ENCODE results near the gene VPS52. TPM values are rescaled to one million over a fixed set of nuclear protein-coding genes. Genes with fewer than 3 reads are reported as not detected.
"Not testable (repeated sequence)": the region's sequence is repeated elsewhere in the genome, so short reads cannot be mapped to it uniquely, and the experiment has no call there.

The VPS52 gene
- polyA plus RNA-seq, 4 donors: 23.8 to 60.3 (median 48.0) TPM

DNA sequence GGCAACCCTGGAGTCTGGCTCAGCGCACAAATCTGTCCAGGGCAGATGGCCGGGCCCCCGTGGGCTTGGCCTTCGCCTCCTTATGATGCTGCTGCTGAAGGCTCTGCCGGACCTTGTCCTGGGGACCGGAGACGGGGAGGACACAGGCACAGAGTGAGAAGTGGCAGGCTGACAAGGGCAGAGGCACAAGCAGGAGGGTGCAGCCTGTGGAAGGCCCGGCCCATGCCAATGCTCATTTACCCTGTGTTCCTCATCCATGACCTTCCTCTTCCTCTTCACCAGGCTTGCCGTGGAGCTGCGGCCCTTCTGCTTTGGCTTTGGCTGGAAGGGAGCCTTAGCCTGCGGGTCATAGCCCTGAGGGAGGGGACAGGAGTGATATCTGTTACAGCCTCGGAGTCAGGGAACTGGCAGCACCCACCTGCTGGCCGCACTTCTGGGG, 7.6 kb upstream of the VPS52 start:
- Histone ChIP-seq H3K9me3 (ENCODE audit: control insufficient read depth in 2 of 2, insufficient read depth in 1 of 2, low read depth in 1 of 2, low read length in 1 of 2) (no peaks in the 10 kb centered on the region), H3K4me3 (ENCODE audit: low read depth in 1 of 3, low read length in 3 of 3) (no peak overlapping the region), H3K27ac (ENCODE audit: low read depth in 1 of 3, low read length in 2 of 3) (no peak overlapping the region), H3K4me1 (ENCODE audit: control insufficient read depth in 3 of 3, insufficient read depth in 2 of 3, low read depth in 1 of 3, low read length in 2 of 3) (peaks cover 0 to 32% (median 0%) of the 10 kb centered on the region in 3 donors), H3K36me3 (ENCODE audit: control insufficient read depth in 3 of 3, insufficient read depth in 2 of 3, low read depth in 1 of 3, low read length in 3 of 3) (peaks cover 4 to 88% (median 11%) of the 10 kb centered on the region in 3 donors), H3K27me3 (ENCODE audit: control insufficient read depth in 3 of 3, insufficient read depth in 3 of 3, low read length in 3 of 3) (no peaks in the 10 kb centered on the region)
- FAIRE-seq (no peak), DNase-seq (no peak)
- 67 to 78% (median 76%) methylated on average over 13 of the region's 13 CpGs for WGBS, 3 donors

DNA sequence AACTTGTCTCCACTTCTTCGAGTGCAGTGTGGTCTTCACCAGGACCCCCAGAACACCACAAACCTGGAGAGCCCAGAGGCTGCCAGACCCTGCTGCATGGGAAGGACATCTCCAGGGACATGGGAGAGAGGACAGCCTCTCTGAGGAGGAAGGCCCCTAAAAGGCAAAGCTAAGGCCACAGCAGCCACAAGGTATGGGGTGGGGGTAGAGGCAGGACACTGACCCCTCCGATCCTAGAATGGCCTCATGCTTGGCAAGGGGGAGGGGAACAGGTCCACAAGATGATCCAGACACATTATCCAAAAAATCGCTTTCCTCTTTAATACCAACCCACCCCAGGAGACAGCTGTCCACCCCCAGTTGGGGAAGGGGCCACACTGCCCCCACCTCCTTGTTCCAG, 7.1 kb upstream of the VPS52 start:
- Histone ChIP-seq H3K9me3 (ENCODE audit: control insufficient read depth in 2 of 2, insufficient read depth in 1 of 2, low read depth in 1 of 2, low read length in 1 of 2) (no peaks in the 10 kb centered on the region), H3K27me3 (ENCODE audit: control insufficient read depth in 3 of 3, insufficient read depth in 3 of 3, low read length in 3 of 3) (no peaks in the 10 kb centered on the region), H3K27ac (ENCODE audit: low read depth in 1 of 3, low read length in 2 of 3) (no peak overlapping the region), H3K36me3 (ENCODE audit: control insufficient read depth in 3 of 3, insufficient read depth in 2 of 3, low read depth in 1 of 3, low read length in 3 of 3) (peaks cover 4 to 88% (median 8%) of the 10 kb centered on the region in 3 donors), H3K4me1 (ENCODE audit: control insufficient read depth in 3 of 3, insufficient read depth in 2 of 3, low read depth in 1 of 3, low read length in 2 of 3) (peaks cover 0 to 37% (median 0%) of the 10 kb centered on the region in 3 donors), H3K4me3 (ENCODE audit: low read depth in 1 of 3, low read length in 3 of 3) (no peak overlapping the region)
- WGBS, 3 donors: 84 to 92% (median 91%) methylated on average over 3 of the region's 3 CpGs
- FAIRE-seq (no peak), DNase-seq (no peak)

DNA sequence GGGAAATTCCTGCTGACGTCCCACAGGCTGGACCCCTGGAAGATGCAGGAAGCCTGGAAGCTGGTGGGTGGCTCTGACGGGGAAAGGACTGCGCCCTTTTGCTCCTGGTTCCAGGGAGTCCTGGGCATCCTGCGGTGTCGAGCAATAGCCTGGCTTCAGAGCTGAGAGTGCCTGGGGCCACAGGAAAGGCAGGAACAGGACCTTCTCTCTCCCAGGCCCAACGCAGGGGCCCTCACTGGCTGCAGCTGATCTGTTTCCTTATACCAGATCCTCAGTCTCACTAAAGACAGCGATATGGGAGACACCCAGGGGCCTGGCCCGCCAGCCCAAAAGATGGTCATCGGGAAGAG, 6.7 kb upstream of the VPS52 start:
- DNase-seq: no peak
- H3K27me3 ChIP-seq (ENCODE audit: control insufficient read depth in 3 of 3, insufficient read depth in 3 of 3, low read length in 3 of 3): no peaks in the 10 kb centered on the region
- no peaks in the 10 kb centered on the region for H3K9me3 ChIP-seq (ENCODE audit: control insufficient read depth in 2 of 2, insufficient read depth in 1 of 2, low read depth in 1 of 2, low read length in 1 of 2)
- peaks cover 4 to 86% (median 7%) of the 10 kb centered on the region in 3 donors for H3K36me3 ChIP-seq (ENCODE audit: control insufficient read depth in 3 of 3, insufficient read depth in 2 of 3, low read depth in 1 of 3, low read length in 3 of 3)
- peak overlapping the region in 1 of 3 donors; percentile 91 for H3K27ac ChIP-seq (ENCODE audit: low read depth in 1 of 3, low read length in 2 of 3)
- H3K4me3 ChIP-seq (ENCODE audit: low read depth in 1 of 3, low read length in 3 of 3): peak overlapping the region in 1 of 3 donors; percentile 62
- WGBS, 3 donors: 74 to 80% (median 79%) methylated on average over 9 of the region's 9 CpGs
- H3K4me1 ChIP-seq (ENCODE audit: control insufficient read depth in 3 of 3, insufficient read depth in 2 of 3, low read depth in 1 of 3, low read length in 2 of 3): peaks cover 0 to 40% (median 1%) of the 10 kb centered on the region in 3 donors
- no peak for FAIRE-seq

DNA sequence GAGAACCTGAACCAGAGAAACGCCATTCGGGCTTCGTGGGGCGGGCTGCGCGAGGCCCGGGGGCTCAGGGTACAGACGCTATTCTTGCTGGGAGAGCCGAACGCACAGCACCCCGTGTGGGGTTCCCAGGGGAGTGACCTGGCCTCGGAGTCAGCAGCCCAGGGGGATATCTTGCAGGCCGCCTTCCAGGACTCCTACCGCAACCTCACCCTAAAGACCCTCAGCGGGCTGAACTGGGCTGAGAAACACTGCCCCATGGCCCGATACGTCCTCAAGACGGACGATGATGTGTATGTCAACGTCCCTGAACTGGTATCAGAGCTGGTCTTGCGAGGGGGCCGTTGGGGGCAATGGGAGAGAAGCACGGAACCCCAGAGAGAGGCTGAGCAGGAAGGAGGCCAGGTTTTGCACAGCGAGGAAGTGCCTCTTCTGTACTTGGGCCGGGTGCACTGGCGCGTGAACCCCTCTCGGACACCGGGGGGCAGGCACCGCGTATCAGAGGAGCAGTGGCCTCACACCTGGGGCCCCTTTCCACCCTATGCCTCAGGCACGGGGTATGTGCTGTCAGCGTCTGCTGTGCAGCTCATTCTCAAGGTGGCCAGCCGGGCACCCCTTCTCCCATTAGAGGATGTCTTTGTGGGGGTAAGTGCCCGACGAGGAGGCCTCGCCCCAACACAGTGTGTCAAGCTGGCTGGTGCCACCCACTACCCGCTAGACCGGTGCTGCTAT, 6.2 kb upstream of the VPS52 start:
- no peaks in the 10 kb centered on the region for H3K27me3 ChIP-seq (ENCODE audit: control insufficient read depth in 3 of 3, insufficient read depth in 3 of 3, low read length in 3 of 3)
- H3K36me3 ChIP-seq (ENCODE audit: control insufficient read depth in 3 of 3, insufficient read depth in 2 of 3, low read depth in 1 of 3, low read length in 3 of 3): peaks cover 4 to 83% (median 7%) of the 10 kb centered on the region in 3 donors
- 41 to 55% (median 47%) methylated on average over 38 to 39 of the region's 39 CpGs for WGBS, 3 donors
- H3K27ac ChIP-seq (ENCODE audit: low read depth in 1 of 3, low read length in 2 of 3): peak overlapping the region; percentile 69 to 91 (median 89)
- no peak for FAIRE-seq
- H3K4me3 ChIP-seq (ENCODE audit: low read depth in 1 of 3, low read length in 3 of 3): peak overlapping the region; percentile 61 to 75 (median 62)
- DNase-seq: peak in 1 of 2 donors; percentile 21
- H3K4me1 ChIP-seq (ENCODE audit: control insufficient read depth in 3 of 3, insufficient read depth in 2 of 3, low read depth in 1 of 3, low read length in 2 of 3): peaks cover 0 to 45% (median 2%) of the 10 kb centered on the region in 3 donors
- H3K9me3 ChIP-seq (ENCODE audit: control insufficient read depth in 2 of 2, insufficient read depth in 1 of 2, low read depth in 1 of 2, low read length in 1 of 2): no peaks in the 10 kb centered on the region

GRCh38 chr6:33276864-33277662, 5.4 kb upstream of the VPS52 start, which contains the start of gene B3GALT4:
Gene B3GALT4, plus strand, starts transcription at chr6:33277123. Its CDS starts 297 bp downstream, at chr6:33277420.
- peak; percentile 89 to 90 for DNase-seq
- H3K4me3 ChIP-seq (ENCODE audit: low read depth in 1 of 3, low read length in 3 of 3): peak within 1 kb of the TSS; percentile 61 to 75 (median 62)
- H3K36me3 ChIP-seq (ENCODE audit: control insufficient read depth in 3 of 3, insufficient read depth in 2 of 3, low read depth in 1 of 3, low read length in 3 of 3): peaks cover 4 to 75% (median 7%) of the 10 kb centered on the region in 3 donors
- no peak for FAIRE-seq
- 0 to 4% (median 1%) methylated on average over 55 to 80 of the region's 80 CpGs for WGBS, 3 donors
- no peaks in the 10 kb centered on the region for H3K27me3 ChIP-seq (ENCODE audit: control insufficient read depth in 3 of 3, insufficient read depth in 3 of 3, low read length in 3 of 3)
- peaks cover 0 to 48% (median 2%) of the 10 kb centered on the region in 3 donors for H3K4me1 ChIP-seq (ENCODE audit: control insufficient read depth in 3 of 3, insufficient read depth in 2 of 3, low read depth in 1 of 3, low read length in 2 of 3)
- H3K9me3 ChIP-seq (ENCODE audit: control insufficient read depth in 2 of 2, insufficient read depth in 1 of 2, low read depth in 1 of 2, low read length in 1 of 2): no peaks in the 10 kb centered on the region
- peak within 1 kb of the TSS; percentile 69 to 91 (median 89) for H3K27ac ChIP-seq (ENCODE audit: low read depth in 1 of 3, low read length in 2 of 3)

GRCh38 chr6:33276581-33276863, 4.8 kb upstream of the VPS52 start:
- no peak for DNase-seq
- Histone ChIP-seq H3K36me3 (ENCODE audit: control insufficient read depth in 3 of 3, insufficient read depth in 2 of 3, low read depth in 1 of 3, low read length in 3 of 3) (peaks cover 4 to 70% (median 7%) of the 10 kb centered on the region in 3 donors), H3K27me3 (ENCODE audit: control insufficient read depth in 3 of 3, insufficient read depth in 3 of 3, low read length in 3 of 3) (no peaks in the 10 kb centered on the region), H3K4me1 (ENCODE audit: control insufficient read depth in 3 of 3, insufficient read depth in 2 of 3, low read depth in 1 of 3, low read length in 2 of 3) (peaks cover 0 to 48% (median 2%) of the 10 kb centered on the region in 3 donors), H3K27ac (ENCODE audit: low read depth in 1 of 3, low read length in 2 of 3) (peak overlapping the region; percentile 69 to 91 (median 89)), H3K9me3 (ENCODE audit: control insufficient read depth in 2 of 2, insufficient read depth in 1 of 2, low read depth in 1 of 2, low read length in 1 of 2) (no peaks in the 10 kb centered on the region), H3K4me3 (ENCODE audit: low read depth in 1 of 3, low read length in 3 of 3) (peak overlapping the region; percentile 61 to 75 (median 62))
- FAIRE-seq: no peak

- WGBS, 3 donors: 51 to 60% (median 55%) methylated on average over 16 of the region's 16 CpGs
- not testable (repeated sequence) for H3K9me3 ChIP-seq (ENCODE audit: control insufficient read depth in 2 of 2, insufficient read depth in 1 of 2, low read depth in 1 of 2, low read length in 1 of 2); H3K27me3 ChIP-seq (ENCODE audit: control insufficient read depth in 3 of 3, insufficient read depth in 3 of 3, low read length in 3 of 3); DNase-seq; FAIRE-seq
- Histone ChIP-seq H3K27ac (ENCODE audit: low read depth in 1 of 3, low read length in 2 of 3) (peak overlapping the region; percentile 69 to 91 (median 89)), H3K4me3 (ENCODE audit: low read depth in 1 of 3, low read length in 3 of 3) (peak overlapping the region in 1 of 3 donors; percentile 62), H3K4me1 (ENCODE audit: control insufficient read depth in 3 of 3, insufficient read depth in 2 of 3, low read depth in 1 of 3, low read length in 2 of 3) (peaks cover 0 to 50% (median 2%) of the 10 kb centered on the region in 3 donors), H3K36me3 (ENCODE audit: control insufficient read depth in 3 of 3, insufficient read depth in 2 of 3, low read depth in 1 of 3, low read length in 3 of 3) (peaks cover 4 to 66% (median 7%) of the 10 kb centered on the region in 3 donors)
These were observed 4.3 kb upstream of the VPS52 start for GRCh38 chr6:33275795-33276580.

All from small intestine (tissue), 7 donors.